GM10248 (cell line): Measurements from ENCODE around the gene METTL23.
A peak's percentile ranks its signal among the peaks of the same experiment; 100 is the strongest.

ENCODE experiments used
- CTCF ChIA-PET: fragments of 300-600 bp; sonication (Branson Sonifier 250); formaldehyde crosslinking; extraction: SDS; loops from one replicate; lab custom pipeline; 2021; ENCODE audit warnings: antibody characterized with exemption; lab: Yijun Ruan, JAX
- POLR2A ChIA-PET: fragments of 350-650 bp; sonication (Branson Sonifier 250); formaldehyde crosslinking; extraction: SDS; loops from one replicate; lab custom pipeline; 2020; ENCODE audit warnings: antibody characterized with exemption; lab: Yijun Ruan, JAX
- DNase-seq: peaks from one replicate; pipeline ENCODE4 v3.0.0; 2012; ENCODE audit errors: extremely low spot score
- TF ChIP-seq, protein P1 (sequence below): IDR thresholded peaks from 2 replicates; pipeline ENCODE4 v1.5.1; 2012; ENCODE audit warnings: mild to moderate bottlenecking, low read depth; ENCODE audit errors: extremely low read depth, missing control alignments, control extremely low read depth

METTL23 gene

GRCh38 chr17:76735006-76735405, 8.4 kb downstream of the METTL23 start:
- TF ChIP-seq, protein P1, sequence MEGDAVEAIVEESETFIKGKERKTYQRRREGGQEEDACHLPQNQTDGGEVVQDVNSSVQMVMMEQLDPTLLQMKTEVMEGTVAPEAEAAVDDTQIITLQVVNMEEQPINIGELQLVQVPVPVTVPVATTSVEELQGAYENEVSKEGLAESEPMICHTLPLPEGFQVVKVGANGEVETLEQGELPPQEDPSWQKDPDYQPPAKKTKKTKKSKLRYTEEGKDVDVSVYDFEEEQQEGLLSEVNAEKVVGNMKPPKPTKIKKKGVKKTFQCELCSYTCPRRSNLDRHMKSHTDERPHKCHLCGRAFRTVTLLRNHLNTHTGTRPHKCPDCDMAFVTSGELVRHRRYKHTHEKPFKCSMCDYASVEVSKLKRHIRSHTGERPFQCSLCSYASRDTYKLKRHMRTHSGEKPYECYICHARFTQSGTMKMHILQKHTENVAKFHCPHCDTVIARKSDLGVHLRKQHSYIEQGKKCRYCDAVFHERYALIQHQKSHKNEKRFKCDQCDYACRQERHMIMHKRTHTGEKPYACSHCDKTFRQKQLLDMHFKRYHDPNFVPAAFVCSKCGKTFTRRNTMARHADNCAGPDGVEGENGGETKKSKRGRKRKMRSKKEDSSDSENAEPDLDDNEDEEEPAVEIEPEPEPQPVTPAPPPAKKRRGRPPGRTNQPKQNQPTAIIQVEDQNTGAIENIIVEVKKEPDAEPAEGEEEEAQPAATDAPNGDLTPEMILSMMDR = no peak
- no peak for DNase-seq
- ChIA-PET CTCF (interaction anchor here (1.0 kb wide), 1 partner anchor 9 kb away, joined by 3 read pairs; the partner anchor contains the start of gene JMJD6), POLR2A (interaction anchor here (0.6 to 0.7 kb wide), 2 partner anchors 10 to 280 kb away, joined by 3 read pairs; no protein-coding TSS in a partner anchor)

- POLR2A ChIA-PET = interaction anchor here (0.5 to 3.4 kb wide), 4 partner anchors 8 to 615 kb away, joined by 3 to 58 read pairs (median 3); partner anchors contain the start of genes JMJD6 and METTL23
- CTCF ChIA-PET = interaction anchor here (1.0 to 3.0 kb wide), 2 partner anchors 8 to 10 kb away, joined by 3 to 13 read pairs; partner anchors contain the start of gene JMJD6
- TF ChIP-seq, protein P1 = no peak
- no peak for DNase-seq
These were observed 9.1 kb downstream of the METTL23 start for GRCh38 chr17:76735586-76736348.

DNA sequence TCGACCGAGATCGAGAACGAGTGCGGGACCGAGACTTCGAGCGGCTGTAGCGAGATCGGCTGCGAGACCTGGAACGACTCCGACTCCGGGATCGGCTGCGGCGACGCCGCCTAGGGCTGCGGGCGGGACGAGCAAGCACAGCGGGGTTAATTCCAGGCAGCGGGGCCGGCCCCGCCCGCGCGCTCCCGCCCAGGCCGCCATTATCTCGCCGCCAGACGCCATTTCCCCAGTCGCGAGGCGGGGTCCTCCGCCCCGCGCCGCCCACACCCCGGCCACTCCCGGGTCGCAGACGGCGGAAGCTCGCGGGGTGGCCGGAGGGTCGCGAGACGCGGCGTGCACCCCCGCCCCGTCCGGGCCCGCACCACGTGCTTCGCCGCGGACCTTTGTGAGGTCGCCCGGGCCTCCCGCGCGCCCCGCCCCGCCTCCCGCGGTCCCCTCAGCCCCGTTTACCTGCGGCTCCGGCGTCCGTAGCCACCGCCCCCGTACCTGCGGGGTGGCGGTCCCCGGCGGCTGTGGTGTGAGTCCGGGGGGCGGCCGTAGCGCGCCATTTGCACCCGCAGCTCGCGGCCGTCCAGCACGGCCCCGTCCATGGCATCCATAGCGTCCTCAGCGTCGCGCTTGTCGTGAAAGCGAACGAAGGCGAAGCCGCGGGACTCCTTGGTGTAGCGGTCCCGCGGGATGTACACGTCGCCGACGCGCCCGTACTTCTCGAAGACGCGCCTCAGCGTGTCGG, 9.9 kb downstream of the METTL23 start:
- DNase-seq = peak; percentile 59
- ChIA-PET CTCF (interaction anchor here (0.8 to 3.0 kb wide), 2 partner anchors 9 to 20 kb away, joined by 3 to 13 read pairs; no protein-coding TSS in a partner anchor), POLR2A (interaction anchor here (0.5 to 3.4 kb wide), 6 partner anchors 9 to 1489 kb away, joined by 3 to 58 read pairs (median 5); partner anchors contain the start of genes JMJD6 and METTL23)
- TF ChIP-seq, protein P1 = no peak

DNA sequence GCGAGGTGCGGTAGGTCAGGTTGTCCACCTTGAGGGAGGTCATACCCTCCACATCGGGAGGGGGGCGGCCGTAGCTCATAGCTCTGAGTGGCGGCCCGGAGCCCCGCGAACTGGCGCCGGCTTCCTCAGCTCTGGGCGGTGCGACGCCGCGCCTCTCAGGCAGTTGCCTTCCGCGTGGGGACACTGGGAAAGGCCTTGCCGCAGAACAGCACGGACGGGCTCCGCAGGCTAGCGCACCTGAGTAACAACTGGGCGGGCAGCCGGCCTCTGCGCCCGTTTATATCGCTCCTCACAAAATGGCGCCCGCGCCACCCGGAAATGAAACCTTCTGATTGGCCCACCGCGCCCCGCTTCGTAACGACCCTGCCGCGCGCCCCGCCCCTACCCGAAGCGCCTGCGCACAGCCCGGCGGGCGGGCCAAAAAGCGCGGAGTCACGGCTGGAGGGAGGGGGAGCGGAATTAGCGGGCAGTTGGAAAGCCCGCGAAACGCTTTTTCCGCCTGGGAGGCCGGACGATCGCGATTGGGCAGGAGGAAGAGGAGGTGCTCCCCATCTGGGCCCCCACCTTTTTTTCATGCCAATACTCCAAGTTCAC, 10.5 kb downstream of the METTL23 start, which contains the start of gene SRSF2:
Gene SRSF2 (minus strand): TSS at position 250 of the 594 bp plus-strand sequence. CDS start 171 bp downstream, at position 79.
- POLR2A ChIA-PET = interaction anchor here (0.5 to 3.4 kb wide), 6 partner anchors 10 to 1490 kb away, joined by 3 to 58 read pairs (median 5); partner anchors contain the start of genes JMJD6 and METTL23
- CTCF ChIA-PET = interaction anchor here (0.8 to 3.0 kb wide), 2 partner anchors 10 to 21 kb away, joined by 3 to 13 read pairs; no protein-coding TSS in a partner anchor
- DNase-seq = peak; percentile 97
- TF ChIP-seq, protein P1 = no peak

DNA sequence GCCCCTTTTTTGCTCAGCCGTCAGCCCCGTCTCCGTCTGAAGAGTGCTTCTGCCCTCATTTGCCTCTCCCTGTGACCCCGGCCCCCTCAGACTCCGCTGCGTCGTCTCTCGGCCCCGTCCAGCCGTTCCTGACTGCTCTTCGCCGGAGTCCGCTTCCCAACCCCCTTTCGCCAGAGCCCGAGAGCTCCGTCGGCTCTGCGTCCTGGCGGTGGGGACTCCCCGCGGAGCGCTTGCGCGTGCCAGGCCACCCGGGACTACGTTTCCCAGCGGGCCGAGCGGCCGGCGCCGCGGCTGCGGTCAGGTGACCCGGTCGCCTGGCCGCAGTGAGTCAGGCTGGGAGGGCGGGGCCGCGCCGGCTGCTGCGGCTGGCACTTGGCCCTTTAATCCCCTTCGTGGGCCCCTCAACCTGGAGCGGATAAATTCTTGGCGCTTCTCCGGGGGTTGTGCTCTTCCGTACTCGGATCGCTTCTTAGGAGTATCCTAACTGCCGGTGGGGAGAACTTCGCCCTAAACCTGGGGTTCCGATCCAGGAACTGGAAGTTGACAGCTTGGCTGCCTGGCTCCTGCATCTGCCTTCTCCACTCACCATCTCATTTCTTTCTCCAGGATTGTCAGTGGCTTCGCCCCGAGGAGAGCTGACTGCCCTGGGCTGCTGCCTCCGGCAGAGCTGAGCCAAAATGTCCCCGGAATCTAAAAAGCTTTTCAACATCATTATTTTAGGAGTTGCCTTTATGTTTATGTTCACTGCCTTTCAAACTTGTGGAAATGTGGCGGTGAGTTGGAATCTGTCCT, 11.2 kb downstream of the METTL23 start, which contains the start of gene MFSD11:
Gene MFSD11 (plus strand): TSS at position 444 of the 792 bp plus-strand sequence. CDS start 234 bp downstream, at position 678.
- DNase-seq = peak; percentile 93
- TF ChIP-seq, protein P1 = no peak
- ChIA-PET POLR2A (interaction anchor here (0.6 to 3.4 kb wide), 4 partner anchors 11 to 358 kb away, joined by 5 to 58 read pairs (median 6); partner anchors contain the start of genes JMJD6 and METTL23), CTCF (interaction anchor here (1.0 to 3.0 kb wide), 3 partner anchors 10 to 24 kb away, joined by 3 to 13 read pairs (median 4); no protein-coding TSS in a partner anchor)
